K562 (cell line): ENCODE results near the gene RNF114. TPM values are rescaled to one million over a fixed set of nuclear protein-coding genes. Genes with fewer than 3 reads are reported as not detected.
A peak's percentile ranks its signal among the peaks of the same experiment; 100 is the strongest.

Experiments
- CBFA2T2 ChIP-seq: fragments of 450-650 bp; conservative IDR thresholded peaks from 2 replicates; pipeline ENCODE4 v1.6.1; 2017; ENCODE audit warnings: mild to moderate bottlenecking
- DDX20 ChIP-seq: fragments of 450-650 bp; IDR thresholded peaks from 2 replicates; pipeline ENCODE4 v1.6.1; 2016; ENCODE audit warnings: missing genetic modification characterization, low read depth, mild to moderate bottlenecking, missing compliant biosample characterization, moderate library complexity
- FOXK1 ChIP-seq: sonication (generic); formaldehyde crosslinking; IDR thresholded peaks from 2 replicates; pipeline ENCODE4 v1.8.0; 2022; ENCODE audit warnings: missing genetic modification reagents, mild to moderate bottlenecking, borderline replicate concordance
- FOXK2 ChIP-seq, 2 experiments: fragments of 450-650 bp; IDR thresholded peaks in 1 of 2; conservative IDR thresholded peaks in 1 of 2; 2 replicates each; pipeline ENCODE4 v1.6.1; 2016; ENCODE audit warnings: low read depth in 2 of 2, mild to moderate bottlenecking in 1 of 2
- RBM15 ChIP-seq: fragments of 200-400 bp; formaldehyde crosslinking; IDR thresholded peaks from 2 replicates; pipeline ENCODE4 v1.6.1; 2018; ENCODE audit warnings: mild to moderate bottlenecking, low read length, moderate library complexity; ENCODE audit not compliant: insufficient read depth
- polyA plus RNA-seq, 8 experiments: library from polyadenylated mRNA; depleted of rRNA in 4 of 8; stranded (reverse) in 5 of 8; unstranded in 3 of 8; fragments of >200 nt; fragmentation: Nextera tagmentation in 2 of 8; fragmentation: Illumina TruSeq in 1 of 8; extraction: Ambion mirVana in 2 of 8; extraction: Trizol in 1 of 8; gene quantifications; 2 replicates each; pipeline versions ENCODE4 v1.2.1 to v1.2.3, GENCODE V29; 2011 to 2014; ENCODE audit warnings: inconsistent platforms in 1 of 8, missing spikeins in 1 of 8
- total RNA-seq, 7 experiments: library from RNA; depleted of rRNA in 6 of 7; stranded (reverse); fragments of >200 nt in 6 of 7; fragmentation: Illumina TruSeq in 2 of 7; extraction: Trizol in 2 of 7; gene quantifications; 2 replicates each; pipeline versions ENCODE4 v1.2.1 to v1.2.3, GENCODE V29; 2011 to 2021; ENCODE audit warnings: low replicate concordance in 1 of 7
- TF ChIP-seq, protein P1 (sequence below): fragments of 450-650 bp; IDR thresholded peaks from 2 replicates; pipeline ENCODE4 v1.6.1; 2016; ENCODE audit warnings: mild to moderate bottlenecking, moderate library complexity
- TF ChIP-seq, protein P2 (sequence below): sonication (generic); formaldehyde crosslinking; IDR thresholded peaks from 2 replicates; pipeline ENCODE4 v1.4.0; 2020; ENCODE audit warnings: mild to moderate bottlenecking, missing genetic modification reagents
- TF ChIP-seq, protein P3 (sequence below): fragments of 450-650 bp; conservative IDR thresholded peaks from 2 replicates; pipeline ENCODE4 v1.6.1; 2016; ENCODE audit warnings: missing genetic modification characterization, low read depth, mild to moderate bottlenecking, missing compliant biosample characterization, moderate library complexity
- TF ChIP-seq, protein P4 (sequence below): sonication (generic); formaldehyde crosslinking; IDR thresholded peaks from 2 replicates; pipeline ENCODE4 v1.8.1; 2023; ENCODE audit warnings: mild to moderate bottlenecking, missing genetic modification reagents, moderate library complexity

RNF114 gene
- total and polyA plus RNA-seq, 9 of the 15 experiments (the other 6 are each of a cell fraction or from before 2014, with no cell fraction given): 38.6 to 111 (median 62.6) TPM

DNA sequence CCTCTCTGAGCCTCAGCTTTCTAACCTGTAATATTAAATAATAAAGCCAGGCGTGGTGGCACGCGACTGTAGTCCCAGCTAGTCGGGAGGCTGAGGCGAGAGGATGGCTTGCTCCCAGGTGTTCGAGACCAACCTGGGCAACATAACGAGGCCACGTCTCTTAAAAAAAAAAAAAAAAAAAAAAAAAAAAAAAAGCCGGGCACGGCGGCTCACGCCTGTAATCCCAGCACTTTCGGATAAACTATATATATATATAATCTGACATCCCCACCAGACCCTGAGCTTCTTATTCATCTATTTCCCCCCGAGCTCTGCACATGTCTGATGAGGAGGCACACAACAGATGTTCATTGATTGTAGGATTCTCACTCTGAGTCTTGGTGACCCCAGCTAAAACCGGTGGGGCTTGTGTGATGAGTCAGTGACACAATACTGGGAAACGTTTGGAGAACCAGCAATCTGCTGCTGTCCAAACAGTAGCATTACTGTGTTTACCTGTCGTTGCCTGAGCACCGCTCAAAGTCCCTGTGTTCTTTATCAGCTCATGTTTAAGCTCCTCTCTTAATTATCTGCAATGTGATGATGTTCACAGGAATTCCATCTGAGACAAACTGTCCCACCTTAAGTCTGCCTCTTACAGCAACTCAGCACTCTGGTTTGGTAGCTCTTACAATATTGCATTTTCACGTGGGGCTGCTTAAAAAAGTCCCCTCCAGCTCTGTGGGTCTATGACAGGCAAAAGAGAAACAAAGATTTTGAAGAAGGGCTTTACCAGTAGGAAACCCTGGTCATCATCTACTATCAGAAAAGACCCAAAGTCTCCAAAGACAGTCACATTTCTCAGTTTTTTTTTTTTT, 19.8 kb upstream of the RNF114 start (continued):
- TF ChIP-seq FOXK2 (conservative IDR thresholded peaks at IDR 0.05 in 1 of 2, IDR thresholded peaks at IDR 0.05 in 1 of 2; ENCODE audit: low read depth in 2 of 2) (peak in 1 of 2 experiments; percentile 78; a peak in 2 of 4 replicates), RBM15 (no peak), FOXK1 (CRISPR knock-in tag) (no peak), CBFA2T2 (peak; percentile 81), DDX20 (no peak)
- TF ChIP-seq, protein P1, sequence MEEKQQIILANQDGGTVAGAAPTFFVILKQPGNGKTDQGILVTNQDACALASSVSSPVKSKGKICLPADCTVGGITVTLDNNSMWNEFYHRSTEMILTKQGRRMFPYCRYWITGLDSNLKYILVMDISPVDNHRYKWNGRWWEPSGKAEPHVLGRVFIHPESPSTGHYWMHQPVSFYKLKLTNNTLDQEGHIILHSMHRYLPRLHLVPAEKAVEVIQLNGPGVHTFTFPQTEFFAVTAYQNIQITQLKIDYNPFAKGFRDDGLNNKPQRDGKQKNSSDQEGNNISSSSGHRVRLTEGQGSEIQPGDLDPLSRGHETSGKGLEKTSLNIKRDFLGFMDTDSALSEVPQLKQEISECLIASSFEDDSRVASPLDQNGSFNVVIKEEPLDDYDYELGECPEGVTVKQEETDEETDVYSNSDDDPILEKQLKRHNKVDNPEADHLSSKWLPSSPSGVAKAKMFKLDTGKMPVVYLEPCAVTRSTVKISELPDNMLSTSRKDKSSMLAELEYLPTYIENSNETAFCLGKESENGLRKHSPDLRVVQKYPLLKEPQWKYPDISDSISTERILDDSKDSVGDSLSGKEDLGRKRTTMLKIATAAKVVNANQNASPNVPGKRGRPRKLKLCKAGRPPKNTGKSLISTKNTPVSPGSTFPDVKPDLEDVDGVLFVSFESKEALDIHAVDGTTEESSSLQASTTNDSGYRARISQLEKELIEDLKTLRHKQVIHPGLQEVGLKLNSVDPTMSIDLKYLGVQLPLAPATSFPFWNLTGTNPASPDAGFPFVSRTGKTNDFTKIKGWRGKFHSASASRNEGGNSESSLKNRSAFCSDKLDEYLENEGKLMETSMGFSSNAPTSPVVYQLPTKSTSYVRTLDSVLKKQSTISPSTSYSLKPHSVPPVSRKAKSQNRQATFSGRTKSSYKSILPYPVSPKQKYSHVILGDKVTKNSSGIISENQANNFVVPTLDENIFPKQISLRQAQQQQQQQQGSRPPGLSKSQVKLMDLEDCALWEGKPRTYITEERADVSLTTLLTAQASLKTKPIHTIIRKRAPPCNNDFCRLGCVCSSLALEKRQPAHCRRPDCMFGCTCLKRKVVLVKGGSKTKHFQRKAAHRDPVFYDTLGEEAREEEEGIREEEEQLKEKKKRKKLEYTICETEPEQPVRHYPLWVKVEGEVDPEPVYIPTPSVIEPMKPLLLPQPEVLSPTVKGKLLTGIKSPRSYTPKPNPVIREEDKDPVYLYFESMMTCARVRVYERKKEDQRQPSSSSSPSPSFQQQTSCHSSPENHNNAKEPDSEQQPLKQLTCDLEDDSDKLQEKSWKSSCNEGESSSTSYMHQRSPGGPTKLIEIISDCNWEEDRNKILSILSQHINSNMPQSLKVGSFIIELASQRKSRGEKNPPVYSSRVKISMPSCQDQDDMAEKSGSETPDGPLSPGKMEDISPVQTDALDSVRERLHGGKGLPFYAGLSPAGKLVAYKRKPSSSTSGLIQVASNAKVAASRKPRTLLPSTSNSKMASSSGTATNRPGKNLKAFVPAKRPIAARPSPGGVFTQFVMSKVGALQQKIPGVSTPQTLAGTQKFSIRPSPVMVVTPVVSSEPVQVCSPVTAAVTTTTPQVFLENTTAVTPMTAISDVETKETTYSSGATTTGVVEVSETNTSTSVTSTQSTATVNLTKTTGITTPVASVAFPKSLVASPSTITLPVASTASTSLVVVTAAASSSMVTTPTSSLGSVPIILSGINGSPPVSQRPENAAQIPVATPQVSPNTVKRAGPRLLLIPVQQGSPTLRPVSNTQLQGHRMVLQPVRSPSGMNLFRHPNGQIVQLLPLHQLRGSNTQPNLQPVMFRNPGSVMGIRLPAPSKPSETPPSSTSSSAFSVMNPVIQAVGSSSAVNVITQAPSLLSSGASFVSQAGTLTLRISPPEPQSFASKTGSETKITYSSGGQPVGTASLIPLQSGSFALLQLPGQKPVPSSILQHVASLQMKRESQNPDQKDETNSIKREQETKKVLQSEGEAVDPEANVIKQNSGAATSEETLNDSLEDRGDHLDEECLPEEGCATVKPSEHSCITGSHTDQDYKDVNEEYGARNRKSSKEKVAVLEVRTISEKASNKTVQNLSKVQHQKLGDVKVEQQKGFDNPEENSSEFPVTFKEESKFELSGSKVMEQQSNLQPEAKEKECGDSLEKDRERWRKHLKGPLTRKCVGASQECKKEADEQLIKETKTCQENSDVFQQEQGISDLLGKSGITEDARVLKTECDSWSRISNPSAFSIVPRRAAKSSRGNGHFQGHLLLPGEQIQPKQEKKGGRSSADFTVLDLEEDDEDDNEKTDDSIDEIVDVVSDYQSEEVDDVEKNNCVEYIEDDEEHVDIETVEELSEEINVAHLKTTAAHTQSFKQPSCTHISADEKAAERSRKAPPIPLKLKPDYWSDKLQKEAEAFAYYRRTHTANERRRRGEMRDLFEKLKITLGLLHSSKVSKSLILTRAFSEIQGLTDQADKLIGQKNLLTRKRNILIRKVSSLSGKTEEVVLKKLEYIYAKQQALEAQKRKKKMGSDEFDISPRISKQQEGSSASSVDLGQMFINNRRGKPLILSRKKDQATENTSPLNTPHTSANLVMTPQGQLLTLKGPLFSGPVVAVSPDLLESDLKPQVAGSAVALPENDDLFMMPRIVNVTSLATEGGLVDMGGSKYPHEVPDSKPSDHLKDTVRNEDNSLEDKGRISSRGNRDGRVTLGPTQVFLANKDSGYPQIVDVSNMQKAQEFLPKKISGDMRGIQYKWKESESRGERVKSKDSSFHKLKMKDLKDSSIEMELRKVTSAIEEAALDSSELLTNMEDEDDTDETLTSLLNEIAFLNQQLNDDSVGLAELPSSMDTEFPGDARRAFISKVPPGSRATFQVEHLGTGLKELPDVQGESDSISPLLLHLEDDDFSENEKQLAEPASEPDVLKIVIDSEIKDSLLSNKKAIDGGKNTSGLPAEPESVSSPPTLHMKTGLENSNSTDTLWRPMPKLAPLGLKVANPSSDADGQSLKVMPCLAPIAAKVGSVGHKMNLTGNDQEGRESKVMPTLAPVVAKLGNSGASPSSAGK: no peak
- TF ChIP-seq, protein P2, sequence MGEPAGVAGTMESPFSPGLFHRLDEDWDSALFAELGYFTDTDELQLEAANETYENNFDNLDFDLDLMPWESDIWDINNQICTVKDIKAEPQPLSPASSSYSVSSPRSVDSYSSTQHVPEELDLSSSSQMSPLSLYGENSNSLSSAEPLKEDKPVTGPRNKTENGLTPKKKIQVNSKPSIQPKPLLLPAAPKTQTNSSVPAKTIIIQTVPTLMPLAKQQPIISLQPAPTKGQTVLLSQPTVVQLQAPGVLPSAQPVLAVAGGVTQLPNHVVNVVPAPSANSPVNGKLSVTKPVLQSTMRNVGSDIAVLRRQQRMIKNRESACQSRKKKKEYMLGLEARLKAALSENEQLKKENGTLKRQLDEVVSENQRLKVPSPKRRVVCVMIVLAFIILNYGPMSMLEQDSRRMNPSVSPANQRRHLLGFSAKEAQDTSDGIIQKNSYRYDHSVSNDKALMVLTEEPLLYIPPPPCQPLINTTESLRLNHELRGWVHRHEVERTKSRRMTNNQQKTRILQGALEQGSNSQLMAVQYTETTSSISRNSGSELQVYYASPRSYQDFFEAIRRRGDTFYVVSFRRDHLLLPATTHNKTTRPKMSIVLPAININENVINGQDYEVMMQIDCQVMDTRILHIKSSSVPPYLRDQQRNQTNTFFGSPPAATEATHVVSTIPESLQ (CRISPR knock-in tag): no peak
- TF ChIP-seq, protein P3, sequence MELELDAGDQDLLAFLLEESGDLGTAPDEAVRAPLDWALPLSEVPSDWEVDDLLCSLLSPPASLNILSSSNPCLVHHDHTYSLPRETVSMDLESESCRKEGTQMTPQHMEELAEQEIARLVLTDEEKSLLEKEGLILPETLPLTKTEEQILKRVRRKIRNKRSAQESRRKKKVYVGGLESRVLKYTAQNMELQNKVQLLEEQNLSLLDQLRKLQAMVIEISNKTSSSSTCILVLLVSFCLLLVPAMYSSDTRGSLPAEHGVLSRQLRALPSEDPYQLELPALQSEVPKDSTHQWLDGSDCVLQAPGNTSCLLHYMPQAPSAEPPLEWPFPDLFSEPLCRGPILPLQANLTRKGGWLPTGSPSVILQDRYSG (tag): no peak
- TF ChIP-seq, protein P4, sequence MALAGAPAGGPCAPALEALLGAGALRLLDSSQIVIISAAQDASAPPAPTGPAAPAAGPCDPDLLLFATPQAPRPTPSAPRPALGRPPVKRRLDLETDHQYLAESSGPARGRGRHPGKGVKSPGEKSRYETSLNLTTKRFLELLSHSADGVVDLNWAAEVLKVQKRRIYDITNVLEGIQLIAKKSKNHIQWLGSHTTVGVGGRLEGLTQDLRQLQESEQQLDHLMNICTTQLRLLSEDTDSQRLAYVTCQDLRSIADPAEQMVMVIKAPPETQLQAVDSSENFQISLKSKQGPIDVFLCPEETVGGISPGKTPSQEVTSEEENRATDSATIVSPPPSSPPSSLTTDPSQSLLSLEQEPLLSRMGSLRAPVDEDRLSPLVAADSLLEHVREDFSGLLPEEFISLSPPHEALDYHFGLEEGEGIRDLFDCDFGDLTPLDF (CRISPR knock-in tag): no peak
